ENCODE results near the gene RNF149.
"Not testable (repeated sequence)": the region's sequence is repeated elsewhere in the genome, so short reads cannot be mapped to it uniquely, and the experiment has no call there.

DNA sequence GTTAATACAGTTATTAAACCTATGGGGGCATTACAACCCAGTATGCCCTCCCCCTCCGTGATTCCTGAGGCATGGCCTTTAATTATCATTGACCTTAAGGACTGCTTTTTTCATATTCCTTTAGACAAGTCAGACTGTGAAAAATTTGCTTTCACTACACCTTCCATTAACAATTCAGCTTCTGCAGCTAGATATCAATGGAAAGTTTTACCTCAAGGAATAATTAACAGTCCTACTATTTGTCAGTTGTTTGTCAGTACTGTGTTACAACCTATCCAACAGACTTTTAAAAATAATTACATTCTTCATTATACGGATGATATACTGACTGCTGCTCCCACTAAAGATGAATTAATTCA lies 68.8 kb downstream of the RNF149 start:
- TF ChIP-seq CTCF (IDR thresholded peaks at IDR 0.05; ENCODE audit: low read length); EZH2 (IDR thresholded peaks at IDR 0.05; ENCODE audit: borderline replicate concordance, low read length): not testable (repeated sequence)
